HG03135 (cell line): ENCODE results near the gene DSG4.

Experiments
- ATAC-seq: cut with Tn5 transposase; IDR thresholded peaks from one replicate; pipeline ENCODE4 v1.9.1; 2021; ENCODE audit warnings: mild to moderate bottlenecking, moderate library complexity; ENCODE audit not compliant: unreplicated experiment

Gene DSG4

GRCh38 chr18:31446854-31447253 lies 70.3 kb downstream of the DSG4 start:
- ATAC-seq: no peak

GRCh38 chr18:31447530-31448191 lies 71.1 kb downstream of the DSG4 start, which contains the start of gene DSG3:
Gene DSG3 (plus strand): TSS chr18:31447741. CDS start chr18:31447878, 137 bp downstream.
- ATAC-seq: no peak

- ATAC-seq: no peak
These were observed 73.8 kb downstream of the DSG4 start for GRCh38 chr18:31450409-31450808.

GRCh38 chr18:31451625-31452024 lies 75.0 kb downstream of the DSG4 start:
- ATAC-seq: no peak

GRCh38 chr18:31454066-31454708 lies 77.6 kb downstream of the DSG4 start:
- no peak for ATAC-seq
